GM19372 (cell line): ENCODE measurements around the gene EFCAB12.

Experiments used
- ATAC-seq: cut with Tn5 transposase; IDR thresholded peaks from one replicate; pipeline ENCODE4 v1.9.1; 2021; ENCODE audit warnings: mild to moderate bottlenecking, low read depth, moderate library complexity; ENCODE audit not compliant: unreplicated experiment

EFCAB12 gene

GRCh38 chr3:129446926-129447325 lies 18.5 kb upstream of the EFCAB12 start:
- ATAC-seq: no peak

- no peak for ATAC-seq
Observed at GRCh38 chr3:129445471-129445870, 17.0 kb upstream of the EFCAB12 start.

- ATAC-seq: no peak
Observed at GRCh38 chr3:129442947-129443346, 14.5 kb upstream of the EFCAB12 start.

GRCh38 chr3:129442486-129442885 lies 14.1 kb upstream of the EFCAB12 start:
- ATAC-seq: no peak

GRCh38 chr3:129441782-129442181 lies 13.3 kb upstream of the EFCAB12 start:
- ATAC-seq: no peak

GRCh38 chr3:129441215-129441614 lies 12.8 kb upstream of the EFCAB12 start:
- ATAC-seq: no peak

GRCh38 chr3:129440618-129441190 lies 12.3 kb upstream of the EFCAB12 start:
- ATAC-seq: no peak

- peak; percentile 86 for ATAC-seq
Observed at GRCh38 chr3:129439817-129440617, 11.6 kb upstream of the EFCAB12 start, which contains the start of the genes IFT122 and MBD4. Gene IFT122 (plus strand): TSS chr3:129440224. CDS start chr3:129440331, 107 bp downstream. Gene MBD4 (minus strand): TSS chr3:129439948. CDS start chr3:129439833, 115 bp downstream.

- peak; percentile 3 for ATAC-seq
Observed at GRCh38 chr3:129439226-129439816, 10.9 kb upstream of the EFCAB12 start.

GRCh38 chr3:129435367-129435766 lies 6.9 kb upstream of the EFCAB12 start:
- no peak for ATAC-seq

GRCh38 chr3:129434140-129434539 lies 5.7 kb upstream of the EFCAB12 start:
- no peak for ATAC-seq

GRCh38 chr3:129433565-129433964 lies 5.1 kb upstream of the EFCAB12 start:
- no peak for ATAC-seq

- no peak for ATAC-seq
Observed at GRCh38 chr3:129432671-129433070, 4.2 kb upstream of the EFCAB12 start.

GRCh38 chr3:129432036-129432435 lies 3.6 kb upstream of the EFCAB12 start:
- ATAC-seq: no peak

GRCh38 chr3:129429602-129430001 lies 1.2 kb upstream of the EFCAB12 start:
- ATAC-seq: no peak

GRCh38 chr3:129429080-129429451 lies 630 bp upstream of the EFCAB12 start:
- ATAC-seq: no peak

- ATAC-seq: no peak
Observed at GRCh38 chr3:129428007-129428375, 445 bp downstream of the EFCAB12 start.

- no peak for ATAC-seq
Observed at GRCh38 chr3:129425619-129426018, 2.8 kb downstream of the EFCAB12 start.

GRCh38 chr3:129425213-129425612 lies 3.2 kb downstream of the EFCAB12 start:
- no peak for ATAC-seq

- no peak for ATAC-seq
Observed at GRCh38 chr3:129424185-129424841, 4.1 kb downstream of the EFCAB12 start.

GRCh38 chr3:129422897-129423296 lies 5.5 kb downstream of the EFCAB12 start:
- ATAC-seq: no peak
